ENCODE results near the gene MAP3K2. TPM values are rescaled to one million over a fixed set of nuclear protein-coding genes. Genes with fewer than 3 reads are reported as not detected.

MAP3K2 gene
- total RNA-seq, 4 donors from 2014 or later = 33.8 to 46.4 (median 39.4) TPM

DNA sequence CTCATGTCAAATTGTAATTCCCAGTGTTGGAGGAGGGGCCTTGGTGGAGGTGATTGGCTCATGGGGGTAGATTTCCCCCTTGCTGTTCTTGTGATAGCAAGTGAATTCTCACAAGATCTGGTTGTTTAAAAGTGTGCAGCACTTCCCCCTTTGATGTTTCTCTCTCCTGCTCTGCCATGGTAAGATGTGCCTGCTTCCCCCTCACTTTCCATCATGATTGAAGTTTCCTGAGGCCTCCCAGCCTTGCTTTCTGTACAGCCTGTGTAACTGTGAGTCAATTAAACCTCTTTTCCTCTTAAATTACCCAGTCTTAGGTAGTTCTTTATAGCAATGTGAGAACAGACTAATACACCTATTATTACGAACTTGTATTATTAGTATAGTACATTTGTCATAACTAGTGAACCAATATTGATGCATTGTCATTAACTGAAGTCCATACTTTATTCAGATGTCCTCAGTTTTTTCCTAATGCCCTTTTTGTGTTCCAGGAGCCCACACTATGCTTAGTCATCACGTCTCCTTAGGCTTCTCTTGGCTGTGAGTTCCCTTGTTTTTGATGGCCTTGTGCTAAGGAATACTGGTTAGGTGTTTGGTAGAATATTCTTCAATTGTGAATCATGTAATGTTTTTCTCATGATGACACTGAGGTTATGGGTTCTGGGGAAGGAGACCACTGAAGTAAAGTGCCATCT, 4.5 kb upstream of the MAP3K2 start:
- in situ Hi-C loops (cut with MboI; ENCODE audit: low sequenced_read_pairs in 4 of 4) = loop anchor here in 1 of 4 donors (25.0 kb wide), 1 partner anchor 305 kb away; no protein-coding TSS in a partner anchor
- ATAC-seq (no peak), DNase-seq (no peak)
- TF ChIP-seq POLR2A (IDR thresholded peaks at IDR 0.05) = no peak
- TF ChIP-seq, protein P1, sequence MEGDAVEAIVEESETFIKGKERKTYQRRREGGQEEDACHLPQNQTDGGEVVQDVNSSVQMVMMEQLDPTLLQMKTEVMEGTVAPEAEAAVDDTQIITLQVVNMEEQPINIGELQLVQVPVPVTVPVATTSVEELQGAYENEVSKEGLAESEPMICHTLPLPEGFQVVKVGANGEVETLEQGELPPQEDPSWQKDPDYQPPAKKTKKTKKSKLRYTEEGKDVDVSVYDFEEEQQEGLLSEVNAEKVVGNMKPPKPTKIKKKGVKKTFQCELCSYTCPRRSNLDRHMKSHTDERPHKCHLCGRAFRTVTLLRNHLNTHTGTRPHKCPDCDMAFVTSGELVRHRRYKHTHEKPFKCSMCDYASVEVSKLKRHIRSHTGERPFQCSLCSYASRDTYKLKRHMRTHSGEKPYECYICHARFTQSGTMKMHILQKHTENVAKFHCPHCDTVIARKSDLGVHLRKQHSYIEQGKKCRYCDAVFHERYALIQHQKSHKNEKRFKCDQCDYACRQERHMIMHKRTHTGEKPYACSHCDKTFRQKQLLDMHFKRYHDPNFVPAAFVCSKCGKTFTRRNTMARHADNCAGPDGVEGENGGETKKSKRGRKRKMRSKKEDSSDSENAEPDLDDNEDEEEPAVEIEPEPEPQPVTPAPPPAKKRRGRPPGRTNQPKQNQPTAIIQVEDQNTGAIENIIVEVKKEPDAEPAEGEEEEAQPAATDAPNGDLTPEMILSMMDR (IDR thresholded peaks at IDR 0.05 in 4 of 5, conservative IDR thresholded peaks at IDR 0.05 in 1 of 5) = no peak
- no peaks in the 10 kb centered on the region for H3K36me3 ChIP-seq
- peaks cover 9 to 10% of the 10 kb centered on the region in 2 donors for H3K4me1 ChIP-seq
- no peaks in the 10 kb centered on the region for H3K9me3 ChIP-seq
- H3K27me3 ChIP-seq = no peaks in the 10 kb centered on the region
- intact Hi-C loops (cut with DNase I; ENCODE audit: low total_unique reads) = no loop called here
- H3K27ac ChIP-seq = peak overlapping the region in 1 of 4 donors; percentile 0
- no peak overlapping the region for H3K4me3 ChIP-seq

DNA sequence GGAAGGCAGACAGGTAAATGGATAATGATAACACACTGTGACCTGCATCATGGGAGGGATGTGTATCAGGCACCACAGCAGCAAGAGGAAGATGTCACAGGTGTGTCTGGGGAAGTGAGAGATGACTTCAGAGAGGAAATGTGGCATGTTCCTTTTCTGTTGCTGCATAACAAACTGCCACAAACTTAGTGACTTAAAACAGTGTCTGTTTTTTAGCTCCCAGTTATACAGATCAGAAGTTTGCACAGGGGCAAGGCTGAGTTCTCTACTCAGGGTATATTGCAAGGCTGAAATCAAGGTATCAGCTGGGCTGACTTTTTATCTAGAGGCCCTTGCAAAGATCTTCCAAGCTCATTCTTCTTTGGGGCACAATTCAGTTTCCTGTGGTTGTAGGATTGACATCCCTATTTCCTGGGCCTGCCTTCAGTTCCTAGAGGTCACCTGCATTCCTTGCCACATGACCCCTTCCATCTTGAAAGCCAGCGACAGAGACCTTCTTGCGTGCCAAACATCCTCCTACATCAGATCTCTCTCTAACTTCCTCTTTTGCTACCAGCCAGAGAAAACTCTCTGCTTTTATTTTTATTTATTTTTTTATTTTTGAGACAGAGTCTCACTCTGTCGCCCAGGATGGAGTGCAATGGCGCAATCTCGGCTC, 2.1 kb upstream of the MAP3K2 start:
- DNase-seq (no peak), ATAC-seq (no peak)
- Histone ChIP-seq H3K4me3 (no peak overlapping the region), H3K9me3 (no peaks in the 10 kb centered on the region), H3K4me1 (peaks cover 25 to 26% of the 10 kb centered on the region in 2 donors), H3K27me3 (no peaks in the 10 kb centered on the region), H3K27ac (peak overlapping the region in 3 of 4 donors; percentile 96 to 100 (median 99)), H3K36me3 (no peaks in the 10 kb centered on the region)
- in situ Hi-C loops (cut with MboI; ENCODE audit: low sequenced_read_pairs in 4 of 4) = loop anchor here in 1 of 4 donors (25.0 kb wide), 1 partner anchor 303 kb away; no protein-coding TSS in a partner anchor
- intact Hi-C loops (cut with DNase I; ENCODE audit: low total_unique reads) = loop anchor here (5.0 to 10.0 kb wide), 3 partner anchors 137 to 325 kb away; partner anchors contain the start of genes IWS1 and SFT2D3
- no peak for TF ChIP-seq POLR2A (IDR thresholded peaks at IDR 0.05)
- TF ChIP-seq, protein P1 (IDR thresholded peaks at IDR 0.05 in 4 of 5, conservative IDR thresholded peaks at IDR 0.05 in 1 of 5) = no peak

DNA sequence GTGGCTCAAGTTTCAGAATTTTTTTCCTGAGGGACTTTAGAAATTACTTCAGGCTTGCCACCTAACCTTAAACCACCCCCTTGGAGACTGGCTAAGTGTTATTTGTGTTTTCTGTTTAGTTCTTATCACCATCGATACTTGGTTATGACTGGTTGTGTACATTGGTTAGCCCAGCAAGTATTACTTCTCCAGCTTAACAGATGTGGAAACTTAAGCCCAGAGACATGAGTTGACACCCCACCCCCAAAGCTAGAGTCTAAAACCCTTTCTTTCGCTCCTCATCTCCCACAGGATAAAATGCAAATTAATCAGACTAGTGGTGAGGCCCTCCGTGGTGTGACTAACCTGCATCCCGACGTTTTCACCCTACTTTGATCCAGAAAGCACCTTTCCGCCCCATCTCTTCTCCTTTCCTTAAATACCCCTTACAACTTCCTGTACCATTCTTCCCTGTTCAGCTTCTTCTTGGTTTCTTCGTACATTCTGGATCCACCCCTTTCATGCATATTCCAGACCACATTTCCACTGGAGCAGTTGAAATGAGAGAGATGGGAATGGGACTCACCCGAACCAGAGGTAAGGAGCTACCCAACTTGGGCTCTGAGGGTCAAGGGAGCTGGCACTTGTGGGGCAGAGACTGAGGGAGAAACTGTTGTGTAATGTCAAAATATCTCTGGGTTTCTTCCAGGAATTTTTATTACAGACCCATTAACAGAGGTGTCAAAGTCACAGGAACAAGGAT, 819 bp upstream of the MAP3K2 start:
- peak overlapping the region; percentile 14 to 77 (median 46) for H3K4me3 ChIP-seq
- H3K4me1 ChIP-seq = peaks cover 28 to 33% of the 10 kb centered on the region in 2 donors
- H3K9me3 ChIP-seq = no peaks in the 10 kb centered on the region
- peak overlapping the region; percentile 81 to 100 (median 98) for H3K27ac ChIP-seq
- no peaks in the 10 kb centered on the region for H3K36me3 ChIP-seq
- DNase-seq = no peak
- peak; percentile 1 to 3 for ATAC-seq
- TF ChIP-seq, protein P1 (IDR thresholded peaks at IDR 0.05 in 4 of 5, conservative IDR thresholded peaks at IDR 0.05 in 1 of 5) = no peak
- no peak for TF ChIP-seq POLR2A (IDR thresholded peaks at IDR 0.05)
- intact Hi-C loops (cut with DNase I; ENCODE audit: low total_unique reads) (loop anchor here (1.0 to 10.0 kb wide), 5 partner anchors 19 to 324 kb away; partner anchors contain the start of genes IWS1 and SFT2D3), in situ Hi-C loops (cut with MboI; ENCODE audit: low sequenced_read_pairs in 4 of 4) (loop anchor here in 1 of 4 donors (25.0 kb wide), 1 partner anchor 301 kb away; no protein-coding TSS in a partner anchor)
- no peaks in the 10 kb centered on the region for H3K27me3 ChIP-seq

Data from gastrocnemius medialis (tissue), 4 donors.